NCI-H82 (cell line): ENCODE measurements around the gene TANGO6.

ENCODE experiments used
- DNase-seq: peaks from one replicate; lab custom pipeline; 2025; lab: John Stamatoyannopoulos, UW

The TANGO6 gene

GRCh38 chr16:69100071-69100691 lies 256.9 kb downstream of the TANGO6 start:
- DNase-seq = no peak

- DNase-seq = peak; percentile 63
Observed at GRCh38 chr16:69105501-69106361, 262.4 kb downstream of the TANGO6 start, which contains the start of gene HAS3. HAS3 (plus strand) TSS chr16:69105653; CDS start chr16:69109396, 3,743 bp downstream.

- peak; percentile 26 for DNase-seq
Observed at GRCh38 chr16:69106491-69107315, 263.4 kb downstream of the TANGO6 start.

- DNase-seq = no peak
Observed at GRCh38 chr16:69107316-69107962, 264.1 kb downstream of the TANGO6 start.

GRCh38 chr16:69108064-69108904 lies 265.0 kb downstream of the TANGO6 start:
- no peak for DNase-seq

GRCh38 chr16:69108905-69109252 lies 265.5 kb downstream of the TANGO6 start:
- no peak for DNase-seq

- no peak for DNase-seq
Observed at GRCh38 chr16:69109486-69110270, 266.3 kb downstream of the TANGO6 start.

- DNase-seq = peak; percentile 85
Observed at GRCh38 chr16:69110406-69110805, 267.1 kb downstream of the TANGO6 start.

- no peak for DNase-seq
Observed at GRCh38 chr16:69111216-69111875, 268.0 kb downstream of the TANGO6 start.

GRCh38 chr16:69111876-69112230 lies 268.5 kb downstream of the TANGO6 start:
- DNase-seq = no peak

- DNase-seq = peak; percentile 76
Observed at GRCh38 chr16:69112285-69113129, 269.2 kb downstream of the TANGO6 start.

- no peak for DNase-seq
Observed at GRCh38 chr16:69113216-69113615, 269.9 kb downstream of the TANGO6 start.

- DNase-seq = no peak
Observed at GRCh38 chr16:69114346-69114975, 271.1 kb downstream of the TANGO6 start.

- no peak for DNase-seq
Observed at GRCh38 chr16:69114976-69115355, 271.6 kb downstream of the TANGO6 start.

- DNase-seq = no peak
Observed at GRCh38 chr16:69115361-69115760, 272.0 kb downstream of the TANGO6 start.

GRCh38 chr16:69115837-69116236 lies 272.5 kb downstream of the TANGO6 start:
- DNase-seq = no peak

GRCh38 chr16:69116256-69116875 lies 273.0 kb downstream of the TANGO6 start:
- no peak for DNase-seq

- no peak for DNase-seq
Observed at GRCh38 chr16:69116906-69117305, 273.6 kb downstream of the TANGO6 start.
